Tibial nerve (tissue), 4 donors: ENCODE data around the gene CEP170. TPM values are rescaled to one million over a fixed set of nuclear protein-coding genes. Genes with fewer than 3 reads are reported as not detected.
"Not testable (repeated sequence)": the region's sequence is repeated elsewhere in the genome, so short reads cannot be mapped to it uniquely, and the experiment has no call there.

Experiments
- DNase-seq, 2 donors: peaks; one replicate each; pipeline ENCODE4 v3.0.0-alpha.2; 2019; ENCODE audit warnings: low spot score in 2 of 2
- H3K27ac ChIP-seq, 4 donors: fragments of 200-600 bp; sonication (generic) in 3 of 4; one replicate each; pipeline ENCODE4 v1.5.1; 2017 to 2019; ENCODE audit warnings: mild to moderate bottlenecking in 1 of 4
- H3K27me3 ChIP-seq, 2 donors: fragments of 200-600 bp; sonication (generic) in 1 of 2; one replicate each; pipeline versions ENCODE4 v1.5.1 to v1.6.0; 2017 to 2019
- H3K36me3 ChIP-seq, 3 donors: fragments of 200-600 bp; sonication (generic); one replicate each; pipeline ENCODE4 v1.5.1; 2018 to 2019
- H3K4me1 ChIP-seq, 4 donors: fragments of 200-600 bp; sonication (generic) in 3 of 4; one replicate each; pipeline ENCODE4 v1.5.1; 2017 to 2019
- H3K4me3 ChIP-seq, 4 donors: fragments of 200-600 bp; sonication (generic) in 3 of 4; one replicate each; pipeline ENCODE4 v1.5.1; 2017 to 2019; ENCODE audit warnings: mild to moderate bottlenecking in 1 of 4, moderate library complexity in 1 of 4
- H3K9me3 ChIP-seq, 4 donors: fragments of 200-600 bp; sonication (generic) in 3 of 4; one replicate each; pipeline ENCODE4 v1.5.1; 2017 to 2019
- EP300 ChIP-seq, 2 donors: sonication (generic); formaldehyde crosslinking; IDR thresholded peaks; one replicate each; pipeline ENCODE4 v1.6.1; 2017; ENCODE audit warnings: antibody characterized with exemption in 2 of 2, mild to moderate bottlenecking in 1 of 2
- POLR2A ChIP-seq, 2 donors: fragments of 450-650 bp; IDR thresholded peaks; one replicate each; pipeline ENCODE4 v1.6.1; 2017; ENCODE audit warnings: antibody characterized with exemption in 2 of 2, mild to moderate bottlenecking in 2 of 2, moderate library complexity in 2 of 2
- WGBS, 2 donors: methylation state at CpG; one replicate each; pipeline ENCODE4 v1.1.5; 2018; 5-methylcytosine and 5-hydroxymethylcytosine counted together
- total RNA-seq, 4 donors: library from RNA; depleted of rRNA; stranded (reverse); fragments of >200 nt; gene quantifications; one replicate each; pipeline ENCODE4 v1.1.0, GENCODE V29; 2016
- TF ChIP-seq, protein P1 (sequence below), 5 experiments: fragments of 200-600 bp in 3 of 5; fragments of 450-650 bp in 2 of 5; sonication (generic) in 3 of 5; IDR thresholded peaks; one replicate each; pipeline ENCODE4 v1.5.1; 2016 to 2019; ENCODE audit warnings: antibody characterized with exemption in 5 of 5, mild to moderate bottlenecking in 3 of 5, moderate library complexity in 2 of 5

CEP170 gene
- total RNA-seq, 4 donors from 2014 or later = 43.7 to 91.8 (median 76.7) TPM

DNA sequence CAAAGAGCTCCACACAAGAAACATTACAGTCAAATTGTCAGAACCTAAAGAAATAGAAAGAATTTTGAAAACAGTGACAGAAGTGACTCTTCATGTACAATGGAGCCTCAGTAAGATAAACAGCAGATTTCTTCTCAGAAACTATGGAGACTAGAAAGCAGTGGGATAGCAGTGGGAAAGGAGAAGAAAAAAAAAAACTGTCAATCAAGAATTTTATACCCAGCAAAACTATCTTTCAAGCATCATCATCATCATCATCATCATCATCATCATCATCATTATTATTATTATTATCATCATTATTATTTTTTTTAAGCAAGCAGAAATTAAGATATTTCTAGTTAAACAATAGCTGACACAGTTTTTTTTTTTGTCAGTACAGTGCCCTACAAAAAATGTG lies 24.2 kb downstream of the CEP170 start:
- DNase-seq = no peak
- H3K9me3 ChIP-seq = peaks cover 0 to 40% (median 16%) of the 10 kb centered on the region in 4 donors
- peaks cover 0 to 12% (median 2%) of the 10 kb centered on the region in 4 donors for H3K4me1 ChIP-seq
- no peak overlapping the region for H3K27ac ChIP-seq
- no peak overlapping the region for H3K4me3 ChIP-seq
- H3K36me3 ChIP-seq = peaks cover 0 to 33% (median 0%) of the 10 kb centered on the region in 3 donors
- no peak for TF ChIP-seq POLR2A (IDR thresholded peaks at IDR 0.05)
- no peaks in the 10 kb centered on the region for H3K27me3 ChIP-seq

DNA sequence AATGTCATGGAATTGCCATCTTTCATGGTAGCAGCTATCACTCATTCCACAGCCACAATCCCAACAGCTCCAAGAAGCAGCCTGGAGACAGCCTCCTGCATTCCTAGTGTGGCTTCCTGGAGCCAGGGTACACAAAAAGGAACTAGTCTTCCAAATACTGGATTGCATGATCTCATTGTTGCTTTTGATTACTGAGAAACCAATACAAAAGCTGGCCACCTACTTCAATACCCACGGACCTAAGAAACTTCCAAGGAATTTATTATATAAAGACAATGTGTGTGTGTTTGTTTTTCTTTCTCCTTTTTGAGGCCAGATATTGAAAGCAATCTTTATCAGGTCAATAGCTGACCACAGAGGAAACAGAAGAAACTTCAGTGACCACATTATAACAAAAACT lies 25.6 kb downstream of the CEP170 start:
- Histone ChIP-seq H3K4me3 (no peak overlapping the region), H3K9me3 (peaks cover 0 to 40% (median 16%) of the 10 kb centered on the region in 4 donors), H3K4me1 (peaks cover 0 to 5% (median 0%) of the 10 kb centered on the region in 4 donors), H3K27ac (no peak overlapping the region), H3K27me3 (no peaks in the 10 kb centered on the region), H3K36me3 (peaks cover 0 to 34% (median 0%) of the 10 kb centered on the region in 3 donors)
- TF ChIP-seq EP300 (IDR thresholded peaks at IDR 0.05) = no peak
- TF ChIP-seq POLR2A (IDR thresholded peaks at IDR 0.05) = no peak
- TF ChIP-seq, protein P1, sequence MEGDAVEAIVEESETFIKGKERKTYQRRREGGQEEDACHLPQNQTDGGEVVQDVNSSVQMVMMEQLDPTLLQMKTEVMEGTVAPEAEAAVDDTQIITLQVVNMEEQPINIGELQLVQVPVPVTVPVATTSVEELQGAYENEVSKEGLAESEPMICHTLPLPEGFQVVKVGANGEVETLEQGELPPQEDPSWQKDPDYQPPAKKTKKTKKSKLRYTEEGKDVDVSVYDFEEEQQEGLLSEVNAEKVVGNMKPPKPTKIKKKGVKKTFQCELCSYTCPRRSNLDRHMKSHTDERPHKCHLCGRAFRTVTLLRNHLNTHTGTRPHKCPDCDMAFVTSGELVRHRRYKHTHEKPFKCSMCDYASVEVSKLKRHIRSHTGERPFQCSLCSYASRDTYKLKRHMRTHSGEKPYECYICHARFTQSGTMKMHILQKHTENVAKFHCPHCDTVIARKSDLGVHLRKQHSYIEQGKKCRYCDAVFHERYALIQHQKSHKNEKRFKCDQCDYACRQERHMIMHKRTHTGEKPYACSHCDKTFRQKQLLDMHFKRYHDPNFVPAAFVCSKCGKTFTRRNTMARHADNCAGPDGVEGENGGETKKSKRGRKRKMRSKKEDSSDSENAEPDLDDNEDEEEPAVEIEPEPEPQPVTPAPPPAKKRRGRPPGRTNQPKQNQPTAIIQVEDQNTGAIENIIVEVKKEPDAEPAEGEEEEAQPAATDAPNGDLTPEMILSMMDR (IDR thresholded peaks at IDR 0.05) = no peak
- WGBS, 2 donors = 74 to 87% methylated on average over 1 of the region's 1 CpG
- DNase-seq = no peak

DNA sequence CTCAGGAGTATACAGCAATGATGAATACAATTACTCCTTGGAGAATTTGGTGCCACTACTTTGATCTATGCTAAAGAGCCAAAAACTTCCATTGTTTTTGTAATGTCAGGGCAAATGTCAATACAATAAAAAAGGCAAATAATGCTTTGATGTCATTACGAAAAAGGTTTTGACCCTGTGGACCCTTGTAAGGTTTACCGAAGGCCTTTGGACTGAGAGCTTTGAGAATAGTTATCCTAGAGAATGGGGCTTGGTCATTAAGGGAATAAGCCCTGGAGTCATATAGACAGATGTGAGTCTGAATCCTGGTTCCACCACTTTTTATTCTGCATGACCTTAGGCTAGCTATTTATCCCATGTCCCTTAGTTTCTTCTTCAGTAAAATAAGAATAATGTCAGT lies 27.5 kb downstream of the CEP170 start:
- H3K9me3 ChIP-seq = peaks cover 0 to 40% (median 16%) of the 10 kb centered on the region in 4 donors
- H3K27ac ChIP-seq = no peak overlapping the region
- H3K36me3 ChIP-seq = peaks cover 0 to 50% (median 0%) of the 10 kb centered on the region in 3 donors
- H3K4me3 ChIP-seq = no peak overlapping the region
- no peak for DNase-seq
- no peaks in the 10 kb centered on the region for H3K27me3 ChIP-seq
- 61 to 64% methylated on average over 2 of the region's 2 CpGs for whole genome bisulfite sequencing, 2 donors
- peaks cover 0 to 5% (median 0%) of the 10 kb centered on the region in 4 donors for H3K4me1 ChIP-seq
- TF ChIP-seq, protein P1 (IDR thresholded peaks at IDR 0.05) = no peak
- no peak for TF ChIP-seq EP300 (IDR thresholded peaks at IDR 0.05)

DNA sequence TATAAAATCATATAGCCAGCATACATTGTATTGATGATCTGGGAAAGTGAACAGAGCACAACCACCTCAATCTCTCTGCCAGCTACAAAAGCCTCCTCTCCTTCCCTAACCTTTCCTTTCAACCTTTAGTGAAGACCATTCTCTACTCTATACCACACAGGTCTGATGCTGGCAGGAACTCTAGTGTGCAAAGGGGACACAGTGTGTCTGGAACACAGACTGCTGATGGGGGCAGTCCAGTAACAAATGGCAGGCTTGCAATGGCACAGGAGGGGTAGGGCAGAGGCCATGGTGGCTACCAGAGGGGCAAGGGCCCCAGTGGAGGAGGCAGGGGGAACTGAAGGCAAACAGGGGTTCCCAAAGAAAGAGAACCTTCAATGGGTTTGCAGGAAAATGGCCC lies 37.0 kb downstream of the CEP170 start:
- H3K4me1 ChIP-seq = peaks cover 0 to 26% (median 1%) of the 10 kb centered on the region in 4 donors
- H3K27ac ChIP-seq = no peak overlapping the region
- no peak for DNase-seq
- H3K36me3 ChIP-seq = peaks cover 0 to 49% (median 0%) of the 10 kb centered on the region in 3 donors
- H3K27me3 ChIP-seq = no peaks in the 10 kb centered on the region
- H3K4me3 ChIP-seq = no peak overlapping the region
- TF ChIP-seq, protein P1 (IDR thresholded peaks at IDR 0.05) = no peak
- no peak for TF ChIP-seq EP300 (IDR thresholded peaks at IDR 0.05)
- TF ChIP-seq POLR2A (IDR thresholded peaks at IDR 0.05) = no peak
- H3K9me3 ChIP-seq = no peaks in the 10 kb centered on the region

DNA sequence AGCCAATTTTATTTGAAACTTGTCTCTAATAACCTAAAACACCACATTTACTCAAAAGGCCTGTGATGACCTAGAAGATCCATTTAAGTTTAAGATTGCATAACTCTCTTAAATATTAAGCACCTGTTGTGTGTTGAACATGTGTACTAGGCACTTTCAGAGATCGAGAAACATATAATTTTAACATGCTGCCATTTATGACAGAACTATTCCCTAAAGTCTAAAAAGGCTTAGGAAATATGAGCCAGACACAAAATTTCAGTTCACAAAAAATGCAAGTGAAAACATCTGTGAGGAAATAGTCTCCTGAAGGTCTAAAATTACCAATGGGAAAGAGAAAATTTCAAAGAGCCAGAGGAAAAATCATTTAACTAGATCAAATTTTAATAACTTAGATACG lies 37.7 kb downstream of the CEP170 start:
- H3K4me1 ChIP-seq = peaks cover 0 to 33% (median 4%) of the 10 kb centered on the region in 4 donors
- H3K36me3 ChIP-seq = peaks cover 0 to 42% (median 0%) of the 10 kb centered on the region in 3 donors
- WGBS, 2 donors = 64 to 69% methylated on average over 2 of the region's 2 CpGs
- TF ChIP-seq POLR2A (IDR thresholded peaks at IDR 0.05) (no peak), EP300 (IDR thresholded peaks at IDR 0.05) (no peak)
- TF ChIP-seq, protein P1 (IDR thresholded peaks at IDR 0.05) = no peak
- no peaks in the 10 kb centered on the region for H3K9me3 ChIP-seq
- no peak overlapping the region for H3K27ac ChIP-seq
- no peak for DNase-seq
- H3K4me3 ChIP-seq = no peak overlapping the region
- H3K27me3 ChIP-seq = no peaks in the 10 kb centered on the region

DNA sequence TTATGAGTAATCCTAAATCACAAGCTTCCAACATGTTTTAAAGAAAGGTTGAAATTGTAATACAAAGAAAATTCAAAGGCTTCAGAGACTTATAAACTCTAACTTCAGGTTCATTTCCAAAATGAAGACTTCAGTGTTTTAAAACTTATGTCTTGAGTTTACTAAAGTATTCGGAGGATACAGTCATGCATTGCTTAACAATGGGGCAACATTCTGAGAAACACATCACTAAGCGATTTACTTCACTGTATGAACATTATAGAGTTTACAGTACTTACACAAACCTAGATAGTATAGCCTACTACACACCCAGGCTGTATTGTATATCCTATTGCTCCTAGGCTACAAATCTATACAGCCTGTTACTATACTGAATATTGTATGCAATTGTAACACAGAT lies 38.3 kb downstream of the CEP170 start:
- Histone ChIP-seq H3K4me3 (no peak overlapping the region), H3K4me1 (peaks cover 0 to 38% (median 4%) of the 10 kb centered on the region in 4 donors), H3K9me3 (no peaks in the 10 kb centered on the region), H3K27ac (no peak overlapping the region), H3K27me3 (no peaks in the 10 kb centered on the region), H3K36me3 (peaks cover 0 to 38% (median 0%) of the 10 kb centered on the region in 3 donors)
- no peak for DNase-seq
- TF ChIP-seq POLR2A (IDR thresholded peaks at IDR 0.05) (no peak), EP300 (IDR thresholded peaks at IDR 0.05) (no peak)
- TF ChIP-seq, protein P1 (IDR thresholded peaks at IDR 0.05) = no peak
- 94 to 95% methylated on average over 2 of the region's 2 CpGs for WGBS, 2 donors

DNA sequence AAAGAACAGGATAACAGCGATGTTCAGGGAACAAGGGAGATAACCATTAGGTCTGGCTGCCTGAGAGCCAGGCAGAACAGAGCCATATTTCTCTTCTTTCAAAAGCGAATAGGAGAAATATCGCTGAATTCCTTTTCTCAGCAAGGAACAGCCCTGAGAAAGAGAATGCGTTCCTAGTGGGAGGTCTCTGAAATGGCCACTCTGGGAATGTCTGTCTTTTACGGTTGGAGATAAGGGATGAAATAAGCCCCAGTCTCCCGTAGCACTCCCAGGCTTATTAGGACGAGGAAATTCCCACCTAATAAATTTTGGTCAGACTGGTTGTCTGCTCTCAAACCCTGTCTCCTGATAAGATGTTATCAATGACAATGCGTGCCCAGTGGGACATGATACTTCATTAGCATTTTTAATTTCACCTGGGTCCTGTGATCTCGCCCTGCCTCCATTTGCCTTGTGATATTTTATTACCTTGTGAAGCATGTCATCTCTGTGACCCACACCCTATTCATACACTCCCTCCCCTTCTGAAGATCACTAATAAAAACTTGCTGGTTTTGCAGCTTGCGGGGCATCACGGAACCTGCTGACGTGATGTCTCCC lies 39.7 kb downstream of the CEP170 start:
- peaks cover 0 to 24% (median 0%) of the 10 kb centered on the region in 3 donors for H3K36me3 ChIP-seq
- not testable (repeated sequence) for H3K4me3 ChIP-seq, H3K9me3 ChIP-seq, H3K27ac ChIP-seq, H3K27me3 ChIP-seq, DNase-seq
- WGBS, 2 donors = 86 to 88% methylated on average over 12 of the region's 12 CpGs
- peaks cover 0 to 38% (median 4%) of the 10 kb centered on the region in 4 donors for H3K4me1 ChIP-seq
